Upper lobe of right lung (tissue), 1 donor: ENCODE results near the gene SHC4. TPM values are rescaled to one million over a fixed set of nuclear protein-coding genes. Genes with fewer than 3 reads are reported as not detected.
A peak's percentile ranks its signal among the peaks of the same experiment; 100 is the strongest.

Experiments
- ATAC-seq: fragments of 200-7000 bp; cut with Tn5 transposase; one replicate; pipeline ENCODE4 v1.9.1; 2020; ENCODE audit warnings: mild to moderate bottlenecking, moderate library complexity
- DNase-seq: peaks from one replicate; pipeline ENCODE4 v3.0.0-alpha.2; 2020
- H3K27ac ChIP-seq: fragments of 200-600 bp; one replicate; pipeline ENCODE4 v1.8.0; 2022
- H3K27me3 ChIP-seq: fragments of 200-600 bp; one replicate; pipeline ENCODE4 v1.8.0; 2022; ENCODE audit warnings: mild to moderate bottlenecking
- H3K36me3 ChIP-seq: fragments of 200-600 bp; one replicate; pipeline ENCODE4 v1.8.0; 2022
- H3K4me1 ChIP-seq: fragments of 200-600 bp; one replicate; pipeline ENCODE4 v1.8.0; 2022
- H3K4me3 ChIP-seq: fragments of 200-600 bp; one replicate; pipeline ENCODE4 v1.8.0; 2022; ENCODE audit warnings: mild to moderate bottlenecking
- H3K9me3 ChIP-seq: fragments of 200-600 bp; one replicate; pipeline ENCODE4 v1.8.0; 2022
- intact Hi-C: fragments of 100-400 bp; cut with DNase I; formaldehyde crosslinking; loops from one replicate; pipeline ENCODE4 v1.11.0; 2022
- long read RNA-seq: library from polyadenylated mRNA; unstranded; transcript quantifications from one replicate; pipeline ENCODE4 v2.0.0, GENCODE V29; 2021
- total RNA-seq: library from RNA; stranded (reverse); fragmentation: NEBNext Ultra II Directional; extraction: Animal tissue kit (Norgen Biotek cat#: 25700); gene quantifications from one replicate; pipeline ENCODE4 v1.2.1, GENCODE V29; 2021
- TF ChIP-seq, protein P1 (sequence below): fragments of 200-600 bp; IDR thresholded peaks from one replicate; pipeline ENCODE4 v1.8.0; 2022; ENCODE audit warnings: antibody characterized with exemption
- donor health status: DM: no; HTN: yes; CAD: no; lungs with severe emphysema.

Gene SHC4, protein sequence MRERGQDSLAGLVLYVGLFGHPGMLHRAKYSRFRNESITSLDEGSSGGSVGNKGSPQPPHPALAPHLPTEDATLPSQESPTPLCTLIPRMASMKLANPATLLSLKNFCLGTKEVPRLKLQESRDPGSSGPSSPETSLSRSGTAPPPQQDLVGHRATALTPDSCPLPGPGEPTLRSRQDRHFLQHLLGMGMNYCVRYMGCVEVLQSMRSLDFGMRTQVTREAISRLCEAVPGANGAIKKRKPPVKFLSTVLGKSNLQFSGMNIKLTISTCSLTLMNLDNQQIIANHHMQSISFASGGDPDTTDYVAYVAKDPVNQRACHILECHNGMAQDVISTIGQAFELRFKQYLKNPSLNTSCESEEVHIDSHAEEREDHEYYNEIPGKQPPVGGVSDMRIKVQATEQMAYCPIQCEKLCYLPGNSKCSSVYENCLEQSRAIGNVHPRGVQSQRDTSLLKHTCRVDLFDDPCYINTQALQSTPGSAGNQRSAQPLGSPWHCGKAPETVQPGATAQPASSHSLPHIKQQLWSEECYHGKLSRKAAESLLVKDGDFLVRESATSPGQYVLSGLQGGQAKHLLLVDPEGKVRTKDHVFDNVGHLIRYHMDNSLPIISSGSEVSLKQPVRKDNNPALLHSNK
- total RNA-seq: 0.32 TPM
- long read RNA-seq: 0 reads

DNA sequence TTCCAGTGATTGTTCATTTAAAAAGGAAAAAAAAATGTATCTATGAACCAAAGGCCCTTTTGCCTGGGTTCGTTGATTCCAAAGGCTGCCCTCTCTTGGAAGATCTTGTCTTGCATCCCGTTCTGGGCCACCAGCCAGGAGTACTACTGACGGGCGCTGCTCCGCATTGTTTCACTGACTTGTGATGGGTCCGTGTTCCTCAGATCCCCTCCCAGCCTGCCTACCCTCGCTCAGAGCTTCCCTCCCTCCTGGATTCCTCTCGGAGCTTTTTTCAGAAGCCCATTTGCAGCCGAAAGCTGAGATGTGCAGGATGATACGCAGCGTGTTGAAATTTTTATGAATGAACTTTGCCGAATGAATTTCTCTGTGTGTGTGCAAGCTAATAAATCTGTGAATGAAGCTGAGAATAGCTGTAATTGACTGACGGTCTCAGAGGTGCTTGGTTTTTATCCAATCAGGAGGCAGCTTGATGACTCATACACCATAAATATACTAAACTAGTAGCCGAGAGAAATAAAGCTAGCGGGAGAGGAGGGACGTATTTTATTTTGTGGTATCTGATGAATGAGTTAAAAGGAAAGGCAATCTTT, at the start of gene SHC4:
TSS of gene SHC4 (minus strand) at position 396 of the 590 bp plus-strand sequence. CDS start 904 bp downstream, outside the sequence.
- intact Hi-C loops: no loop called here
- Histone ChIP-seq H3K27ac (no peak within 1 kb of the TSS), H3K9me3 (no peaks in the 10 kb centered on the region), H3K4me3 (peak within 1 kb of the TSS; percentile 54), H3K36me3 (no peaks in the 10 kb centered on the region), H3K27me3 (peaks cover 9% of the 10 kb centered on the region), H3K4me1 (peaks cover 22% of the 10 kb centered on the region)
- ATAC-seq: peak; percentile 54
- peak; percentile 67 for DNase-seq
- TF ChIP-seq, protein P1, sequence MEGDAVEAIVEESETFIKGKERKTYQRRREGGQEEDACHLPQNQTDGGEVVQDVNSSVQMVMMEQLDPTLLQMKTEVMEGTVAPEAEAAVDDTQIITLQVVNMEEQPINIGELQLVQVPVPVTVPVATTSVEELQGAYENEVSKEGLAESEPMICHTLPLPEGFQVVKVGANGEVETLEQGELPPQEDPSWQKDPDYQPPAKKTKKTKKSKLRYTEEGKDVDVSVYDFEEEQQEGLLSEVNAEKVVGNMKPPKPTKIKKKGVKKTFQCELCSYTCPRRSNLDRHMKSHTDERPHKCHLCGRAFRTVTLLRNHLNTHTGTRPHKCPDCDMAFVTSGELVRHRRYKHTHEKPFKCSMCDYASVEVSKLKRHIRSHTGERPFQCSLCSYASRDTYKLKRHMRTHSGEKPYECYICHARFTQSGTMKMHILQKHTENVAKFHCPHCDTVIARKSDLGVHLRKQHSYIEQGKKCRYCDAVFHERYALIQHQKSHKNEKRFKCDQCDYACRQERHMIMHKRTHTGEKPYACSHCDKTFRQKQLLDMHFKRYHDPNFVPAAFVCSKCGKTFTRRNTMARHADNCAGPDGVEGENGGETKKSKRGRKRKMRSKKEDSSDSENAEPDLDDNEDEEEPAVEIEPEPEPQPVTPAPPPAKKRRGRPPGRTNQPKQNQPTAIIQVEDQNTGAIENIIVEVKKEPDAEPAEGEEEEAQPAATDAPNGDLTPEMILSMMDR: peak; percentile 21

DNA sequence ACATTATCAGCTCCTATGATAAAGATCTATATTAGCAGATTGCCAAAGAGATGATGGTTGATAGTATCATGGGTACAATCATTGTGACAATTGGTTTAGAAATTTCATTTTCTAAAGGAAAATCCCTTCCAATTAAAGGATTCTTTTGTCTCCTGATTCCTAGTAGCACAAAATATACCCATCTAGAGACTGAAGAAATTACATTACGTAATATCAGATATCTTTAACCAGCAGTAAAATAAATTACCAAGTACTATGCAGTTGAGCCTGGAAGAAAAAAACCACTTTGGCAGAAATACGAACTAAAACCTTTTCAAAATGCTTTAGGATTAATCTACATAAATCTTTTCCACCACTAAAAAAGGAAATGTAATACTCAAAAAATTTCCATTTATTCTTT, 35.6 kb upstream of the SHC4 start:
- DNase-seq (no peak), ATAC-seq (no peak)
- Histone ChIP-seq H3K27me3 (no peaks in the 10 kb centered on the region), H3K4me3 (no peak overlapping the region), H3K4me1 (no peaks in the 10 kb centered on the region), H3K36me3 (peaks cover 69% of the 10 kb centered on the region), H3K27ac (no peak overlapping the region), H3K9me3 (no peaks in the 10 kb centered on the region)
- intact Hi-C loops: no loop called here
- TF ChIP-seq, protein P1: no peak

DNA sequence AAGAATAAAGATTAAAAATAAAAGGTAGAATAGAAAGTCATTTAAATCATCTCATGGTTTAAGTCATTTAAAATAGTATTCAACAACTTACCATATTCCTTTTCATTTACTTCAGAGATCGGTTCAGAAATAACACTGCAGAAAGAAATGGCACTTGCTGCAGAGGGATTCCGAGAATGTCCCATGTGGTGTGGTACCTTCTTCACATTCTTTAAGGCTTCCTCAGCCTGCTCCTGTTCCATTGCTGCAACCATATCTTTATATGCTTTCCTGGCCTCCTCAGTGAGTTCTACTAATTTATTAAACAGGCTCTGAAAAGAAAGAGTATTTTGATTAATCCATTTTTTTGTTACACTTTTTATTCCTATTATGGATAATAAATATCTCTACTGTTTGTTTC, 32.6 kb upstream of the SHC4 start:
- Histone ChIP-seq H3K27ac (no peak overlapping the region), H3K9me3 (no peaks in the 10 kb centered on the region), H3K4me1 (no peaks in the 10 kb centered on the region), H3K36me3 (peaks cover 95% of the 10 kb centered on the region), H3K4me3 (no peak overlapping the region), H3K27me3 (no peaks in the 10 kb centered on the region)
- TF ChIP-seq, protein P1: no peak
- DNase-seq: no peak
- intact Hi-C loops: no loop called here
- ATAC-seq: no peak

DNA sequence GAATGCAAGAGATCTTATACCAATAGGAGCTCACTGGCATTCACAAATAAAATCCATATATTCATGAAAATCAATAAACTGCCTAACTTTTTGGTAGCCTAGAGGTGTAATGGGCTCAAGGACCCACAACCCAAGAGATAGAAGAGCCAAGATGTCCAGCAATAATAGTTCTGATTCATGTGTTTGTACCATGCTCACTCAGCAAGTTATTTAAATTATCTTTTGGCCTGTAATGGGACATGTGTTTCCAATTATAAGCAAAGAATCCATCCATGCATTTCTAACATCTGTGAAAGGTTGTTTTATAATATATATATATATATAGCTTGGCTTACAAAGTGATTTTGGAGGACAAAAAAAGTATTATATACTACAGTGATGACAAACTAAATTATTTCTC, 29.7 kb upstream of the SHC4 start:
- H3K4me1 ChIP-seq: no peaks in the 10 kb centered on the region

DNA sequence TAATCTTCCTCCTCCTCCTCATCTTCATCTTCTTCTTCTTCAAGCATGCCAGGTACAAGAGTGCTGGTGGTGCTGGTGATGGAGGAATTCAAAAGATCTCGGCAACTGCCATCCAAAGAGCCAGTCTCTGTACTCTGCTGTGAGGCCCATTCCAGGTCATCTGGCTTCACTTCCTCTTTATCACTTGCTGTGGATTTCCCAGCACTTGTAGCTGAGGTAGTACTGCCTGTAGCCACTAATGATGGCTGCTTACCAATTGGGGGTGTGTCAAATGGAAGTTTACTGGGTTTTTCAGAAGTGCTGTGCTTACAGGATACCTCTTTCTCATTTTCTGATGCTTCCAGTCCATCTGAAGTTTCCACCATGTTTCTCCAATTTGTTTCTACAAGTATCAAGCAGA, 28.8 kb upstream of the SHC4 start:
- no peak for DNase-seq
- TF ChIP-seq, protein P1: no peak
- intact Hi-C loops: no loop called here
- Histone ChIP-seq H3K4me1 (no peaks in the 10 kb centered on the region), H3K4me3 (no peak overlapping the region), H3K36me3 (peaks cover 69% of the 10 kb centered on the region), H3K27me3 (no peaks in the 10 kb centered on the region), H3K27ac (no peak overlapping the region), H3K9me3 (no peaks in the 10 kb centered on the region)
- peak; percentile 61 for ATAC-seq

More for the DNA sequence above, 29.7 kb upstream of the SHC4 start:
- Histone ChIP-seq H3K36me3 (peaks cover 77% of the 10 kb centered on the region), H3K4me3 (no peak overlapping the region), H3K27ac (no peak overlapping the region), H3K27me3 (no peaks in the 10 kb centered on the region), H3K9me3 (no peaks in the 10 kb centered on the region)
- DNase-seq (no peak), ATAC-seq (no peak)
- TF ChIP-seq, protein P1: no peak
- intact Hi-C loops: no loop called here
